A673 (cell line): ENCODE measurements around the gene SLCO1B1.

ENCODE experiments used
- EZH2 ChIP-seq: fragments of 200-600 bp; sonication (generic); IDR thresholded peaks from 2 replicates; pipeline ENCODE4 v1.6.1; 2017; ENCODE audit warnings: borderline replicate concordance, low read depth, mild to moderate bottlenecking, mixed read lengths, antibody characterized with exemption, low read length; ENCODE audit not compliant: poor library complexity, severe bottlenecking
- TF ChIP-seq, protein P1 (sequence below): fragments of 300-800, 200-600 bp; sonication (generic); conservative IDR thresholded peaks from 2 replicates; pipeline ENCODE4 v1.5.1; 2017; ENCODE audit warnings: low read depth, mild to moderate bottlenecking, antibody characterized with exemption, low read length, moderate library complexity, mixed read lengths

DNA sequence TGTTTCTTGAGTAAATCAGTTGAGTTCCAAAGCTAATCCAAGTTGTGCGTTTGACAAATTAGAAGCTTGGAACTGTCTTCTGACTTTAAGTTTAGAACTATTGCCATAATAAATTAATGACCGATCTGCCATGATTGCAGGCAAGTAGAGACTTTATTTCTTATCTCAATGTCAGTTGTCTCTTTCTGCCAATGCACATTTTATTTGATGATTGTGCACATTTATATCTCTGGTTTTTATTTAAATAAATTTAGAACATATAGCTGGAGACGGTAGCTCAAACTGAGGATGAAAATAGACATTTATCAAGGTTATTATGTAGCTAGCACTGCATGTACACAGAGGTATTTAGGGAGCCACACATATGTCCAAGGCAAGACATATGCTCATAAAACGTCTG is 34.1 kb downstream of the SLCO1B1 start:
- TF ChIP-seq, protein P1, sequence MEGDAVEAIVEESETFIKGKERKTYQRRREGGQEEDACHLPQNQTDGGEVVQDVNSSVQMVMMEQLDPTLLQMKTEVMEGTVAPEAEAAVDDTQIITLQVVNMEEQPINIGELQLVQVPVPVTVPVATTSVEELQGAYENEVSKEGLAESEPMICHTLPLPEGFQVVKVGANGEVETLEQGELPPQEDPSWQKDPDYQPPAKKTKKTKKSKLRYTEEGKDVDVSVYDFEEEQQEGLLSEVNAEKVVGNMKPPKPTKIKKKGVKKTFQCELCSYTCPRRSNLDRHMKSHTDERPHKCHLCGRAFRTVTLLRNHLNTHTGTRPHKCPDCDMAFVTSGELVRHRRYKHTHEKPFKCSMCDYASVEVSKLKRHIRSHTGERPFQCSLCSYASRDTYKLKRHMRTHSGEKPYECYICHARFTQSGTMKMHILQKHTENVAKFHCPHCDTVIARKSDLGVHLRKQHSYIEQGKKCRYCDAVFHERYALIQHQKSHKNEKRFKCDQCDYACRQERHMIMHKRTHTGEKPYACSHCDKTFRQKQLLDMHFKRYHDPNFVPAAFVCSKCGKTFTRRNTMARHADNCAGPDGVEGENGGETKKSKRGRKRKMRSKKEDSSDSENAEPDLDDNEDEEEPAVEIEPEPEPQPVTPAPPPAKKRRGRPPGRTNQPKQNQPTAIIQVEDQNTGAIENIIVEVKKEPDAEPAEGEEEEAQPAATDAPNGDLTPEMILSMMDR = no peak
- no peak for TF ChIP-seq EZH2
